ENCODE results near the gene SH3GLB2. TPM values are rescaled to one million over a fixed set of nuclear protein-coding genes. Genes with fewer than 3 reads are reported as not detected.

The SH3GLB2 gene
- total and polyA plus RNA-seq, 10 of the 15 experiments (the other 5 are each of a cell fraction or from before 2014, with no cell fraction given): 0.21 to 61.3 (median 30.8) TPM

DNA sequence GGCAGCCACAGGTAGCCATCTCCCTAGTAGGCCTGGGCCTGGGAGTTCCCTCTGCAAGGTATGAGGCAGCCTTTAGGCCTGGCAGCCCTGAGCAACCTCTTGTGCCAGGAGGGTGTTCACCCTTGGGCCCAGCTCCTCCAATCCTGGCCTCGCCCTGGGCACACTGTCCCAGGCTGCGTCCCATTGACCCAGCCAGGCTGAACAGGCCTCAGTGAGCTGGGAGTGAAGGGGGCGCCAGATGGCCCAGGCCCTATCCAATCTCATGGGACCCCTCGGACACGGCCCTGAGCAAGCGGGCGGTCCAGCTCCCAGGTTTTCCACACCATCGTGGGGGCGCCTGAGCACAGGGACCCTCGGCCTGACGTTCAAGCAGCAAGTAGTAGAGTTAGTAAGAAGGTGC is 14.5 kb downstream of the SH3GLB2 start:
- no TSS peak for BruUV-seq (replicated peaks)
- no peaks in the 10 kb centered on the region for H3K27me3 ChIP-seq (replicated peaks in 1 of 2; ENCODE audit: control insufficient read depth in 2 of 2, insufficient read depth in 2 of 2, low read length in 1 of 2)

DNA sequence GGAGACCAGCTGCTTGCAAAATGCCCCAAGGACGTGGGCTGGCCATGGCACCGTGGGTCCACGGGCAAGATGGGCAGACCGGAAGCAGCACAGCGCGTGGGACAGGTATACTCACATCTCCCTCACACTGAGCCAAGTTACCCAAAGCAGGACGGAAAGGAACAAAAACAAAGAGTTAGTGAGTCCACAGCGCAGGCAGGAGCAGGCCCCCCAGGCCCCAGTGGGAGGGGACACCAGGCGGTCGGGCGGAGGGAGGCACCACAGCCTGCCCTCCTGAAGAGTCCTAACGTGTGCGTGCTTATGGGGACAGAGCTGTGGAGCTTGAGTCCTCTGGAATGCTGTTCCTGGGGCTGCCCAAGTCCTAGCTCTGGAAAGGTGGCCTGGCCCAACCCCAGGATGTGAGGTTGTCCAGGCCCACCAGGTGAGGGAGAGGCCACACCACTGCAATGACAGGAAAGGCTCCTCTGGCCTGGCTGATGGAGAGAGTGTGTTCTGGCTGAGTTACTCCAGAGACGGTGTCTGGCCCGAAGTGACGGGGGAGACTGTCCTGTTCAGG is 15.2 kb downstream of the SH3GLB2 start:
- H3K36me3 ChIP-seq (ENCODE audit: control insufficient read depth in 2 of 2, insufficient read depth in 2 of 2, low read length in 1 of 2): peaks cover 0 to 9% of the 10 kb centered on the region in 2 experiments
- H3K27ac ChIP-seq (ENCODE audit: control insufficient read depth, insufficient read depth): no peak overlapping the region
- H3K79me2 ChIP-seq (ENCODE audit: control insufficient read depth, insufficient read depth, low read length): no peaks in the 10 kb centered on the region
- BruUV-seq (replicated peaks): no TSS peak
- H4K20me1 ChIP-seq (ENCODE audit: control insufficient read depth, insufficient read depth): no peaks in the 10 kb centered on the region
- H3K4me3 ChIP-seq: no peak overlapping the region
- ChIA-PET SMC1A (ENCODE audit: uncharacterized antibody, unreplicated experiment) (no interaction called here), POLR2A (no interaction called here), CTCF (interaction anchor here (1.1 kb wide), 1 partner anchor 10 kb away, joined by 3 read pairs; no protein-coding TSS in a partner anchor), RAD21 (ENCODE audit: unreplicated experiment) (no interaction called here)
- H3K4me1 ChIP-seq (ENCODE audit: control insufficient read depth, insufficient read depth, low read length): no peaks in the 10 kb centered on the region
- H2AFZ ChIP-seq (ENCODE audit: control insufficient read depth, low read depth, low read length): no peak overlapping the region
- intact Hi-C loops (cut with micrococcal nuclease; ENCODE audit: unreplicated experiment) (no loop called here), in situ Hi-C loops (cut with MboI) (no loop called here)
- no peak overlapping the region for H3K9ac ChIP-seq (ENCODE audit: control insufficient read depth, insufficient read depth, low read length)
- H3K27me3 ChIP-seq (replicated peaks in 1 of 2; ENCODE audit: control insufficient read depth in 2 of 2, insufficient read depth in 2 of 2, low read length in 1 of 2): no peaks in the 10 kb centered on the region
- no peak for TF ChIP-seq POLR2AphosphoS2 (IDR thresholded peaks at IDR 0.05; ENCODE audit: low read depth, low read length)
- no peak for TF ChIP-seq TARDBP (IDR thresholded peaks at IDR 0.05; ENCODE audit: borderline replicate concordance)
- TF ChIP-seq RAD51 (IDR thresholded peaks at IDR 0.05): no peak
- TF ChIP-seq EZH2 (IDR thresholded peaks at IDR 0.05; ENCODE audit: borderline replicate concordance, control insufficient read depth, low read depth, low read length): no peak
- no peak for TF ChIP-seq SMARCA5 (IDR thresholded peaks at IDR 0.05)
- no peak for TF ChIP-seq MTA2 (IDR thresholded peaks at IDR 0.05; ENCODE audit: low read depth)
- TF ChIP-seq CREB1 (IDR thresholded peaks at IDR 0.05; ENCODE audit: low read depth): no peak
- FAIRE-seq (no peak), ATAC-seq (no peak), DNase-seq (ENCODE audit: low read depth, low spot score) (no peak)
- H3K9me3 ChIP-seq (replicated peaks; ENCODE audit: control insufficient read depth, insufficient read depth, low read length): no peaks in the 10 kb centered on the region
- H3K4me2 ChIP-seq (ENCODE audit: control insufficient read depth, insufficient read depth): no peak overlapping the region
- 91% methylated on average over 16 of the region's 16 CpGs for WGBS (ENCODE audit: insufficient coverage, insufficient replicate concordance, low lambda C conversion rate, missing lambda C conversion rate)

More for the DNA sequence above, 14.5 kb downstream of the SH3GLB2 start:
- WGBS (ENCODE audit: insufficient coverage, insufficient replicate concordance, low lambda C conversion rate, missing lambda C conversion rate): 91% methylated on average over 11 of the region's 11 CpGs
- no peaks in the 10 kb centered on the region for H3K79me2 ChIP-seq (ENCODE audit: control insufficient read depth, insufficient read depth, low read length)
- no peak overlapping the region for H3K9ac ChIP-seq (ENCODE audit: control insufficient read depth, insufficient read depth, low read length)
- H3K4me1 ChIP-seq (ENCODE audit: control insufficient read depth, insufficient read depth, low read length): no peaks in the 10 kb centered on the region
- DNase-seq (ENCODE audit: low read depth, low spot score): no peak
- POLR2A ChIA-PET: interaction anchor here (0.6 kb wide), 1 partner anchor 12 kb away, joined by 3 read pairs; no protein-coding TSS in a partner anchor
- ATAC-seq: no peak
- no peak for FAIRE-seq
- in situ Hi-C loops (cut with MboI): no loop called here
- H3K9me3 ChIP-seq (replicated peaks; ENCODE audit: control insufficient read depth, insufficient read depth, low read length): no peaks in the 10 kb centered on the region
- TF ChIP-seq RAD21 (IDR thresholded peaks at IDR 0.05; ENCODE audit: insufficient read depth, low read depth, low read length) (no peak), IKZF1 (conservative IDR thresholded peaks at IDR 0.05) (no peak), WRNIP1 (IDR thresholded peaks at IDR 0.05; ENCODE audit: borderline replicate concordance, low read depth, low read length) (no peak), ESRRA (IDR thresholded peaks at IDR 0.05; ENCODE audit: low read length) (no peak), NR2C2 (IDR thresholded peaks at IDR 0.05; ENCODE audit: borderline replicate concordance, control insufficient read depth, insufficient read length, low read depth) (no peak), JUND (IDR thresholded peaks at IDR 0.05; ENCODE audit: low read depth, low read length) (no peak), SMAD5 (IDR thresholded peaks at IDR 0.05; ENCODE audit: low read depth) (no peak)
- TF ChIP-seq, protein P1, sequence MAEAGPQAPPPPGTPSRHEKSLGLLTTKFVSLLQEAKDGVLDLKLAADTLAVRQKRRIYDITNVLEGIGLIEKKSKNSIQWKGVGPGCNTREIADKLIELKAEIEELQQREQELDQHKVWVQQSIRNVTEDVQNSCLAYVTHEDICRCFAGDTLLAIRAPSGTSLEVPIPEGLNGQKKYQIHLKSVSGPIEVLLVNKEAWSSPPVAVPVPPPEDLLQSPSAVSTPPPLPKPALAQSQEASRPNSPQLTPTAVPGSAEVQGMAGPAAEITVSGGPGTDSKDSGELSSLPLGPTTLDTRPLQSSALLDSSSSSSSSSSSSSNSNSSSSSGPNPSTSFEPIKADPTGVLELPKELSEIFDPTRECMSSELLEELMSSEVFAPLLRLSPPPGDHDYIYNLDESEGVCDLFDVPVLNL (IDR thresholded peaks at IDR 0.05; ENCODE audit: low read depth, low read length): no peak
- SMC1A ChIA-PET (ENCODE audit: uncharacterized antibody, unreplicated experiment): no interaction called here
- H3K36me3 ChIP-seq (ENCODE audit: control insufficient read depth in 2 of 2, insufficient read depth in 2 of 2, low read length in 1 of 2): peaks cover 0 to 5% of the 10 kb centered on the region in 2 experiments; a peak in 3 of 4 replicates
- intact Hi-C loops (cut with micrococcal nuclease; ENCODE audit: unreplicated experiment): no loop called here
- CTCF ChIA-PET: interaction anchor here (1.1 kb wide), 1 partner anchor 9 kb away, joined by 3 read pairs; no protein-coding TSS in a partner anchor
- no peak overlapping the region for H3K27ac ChIP-seq (ENCODE audit: control insufficient read depth, insufficient read depth)
- RAD21 ChIA-PET (ENCODE audit: unreplicated experiment): no interaction called here
- H4K20me1 ChIP-seq (ENCODE audit: control insufficient read depth, insufficient read depth): no peaks in the 10 kb centered on the region
- no peak overlapping the region for H2AFZ ChIP-seq (ENCODE audit: control insufficient read depth, low read depth, low read length)
- H3K4me3 ChIP-seq: no peak overlapping the region
- no peak overlapping the region for H3K4me2 ChIP-seq (ENCODE audit: control insufficient read depth, insufficient read depth)
